Measurements from ENCODE around the gene RIMS3. TPM values are rescaled to one million over a fixed set of nuclear protein-coding genes. Genes with fewer than 3 reads are reported as not detected.
A peak's percentile ranks its signal among the peaks of the same experiment; 100 is the strongest.

Gene RIMS3
- total RNA-seq, 1 donor: 6.2 TPM

DNA sequence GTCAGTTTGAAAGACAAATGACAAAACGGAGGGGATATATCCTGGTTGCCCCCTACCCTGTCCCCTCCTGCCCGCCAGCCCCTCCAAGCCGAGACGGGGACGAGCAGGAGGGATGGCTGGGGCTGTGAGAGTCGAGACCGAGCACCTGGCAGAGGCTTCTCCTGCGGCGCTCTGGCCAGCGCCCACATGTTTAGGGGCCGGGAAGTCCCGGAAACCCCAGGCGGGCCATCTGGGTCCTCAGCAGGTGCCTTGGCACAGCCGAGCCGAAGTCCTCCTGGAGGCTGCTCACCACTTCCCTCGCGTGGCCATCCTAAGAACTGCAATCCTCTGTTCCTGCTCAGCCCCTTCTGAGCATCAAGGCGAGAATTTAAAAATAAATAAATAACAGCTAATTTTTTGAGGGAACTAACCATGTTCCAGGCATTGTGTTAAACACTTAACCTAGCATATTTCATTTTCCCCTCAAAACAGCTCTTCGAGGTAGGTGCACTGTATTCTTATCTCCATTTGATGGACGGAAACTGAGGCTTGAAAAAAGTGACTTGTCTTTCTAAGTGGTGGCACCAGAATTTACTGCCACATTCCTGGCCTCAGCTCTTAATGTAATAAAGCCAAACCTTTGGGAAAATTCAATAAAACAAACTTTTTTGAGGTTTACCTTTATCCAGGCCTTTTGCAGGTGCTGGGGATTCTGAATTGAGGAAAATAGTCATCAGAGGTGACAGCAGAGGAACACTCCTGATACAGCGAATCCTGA, 3.5 kb upstream of the RIMS3 start:
- Histone ChIP-seq H3K4me2 (ENCODE audit: insufficient read depth, low read length) (no peak overlapping the region), H2AFZ (ENCODE audit: low read length) (no peak overlapping the region), H4K20me1 (ENCODE audit: insufficient read depth, low read length) (no peaks in the 10 kb centered on the region), H3K36me3 (ENCODE audit: insufficient read depth, low read length) (no peaks in the 10 kb centered on the region), H3K4me1 (ENCODE audit: insufficient read depth, low read length) (no peaks in the 10 kb centered on the region), H3K27ac (ENCODE audit: low read depth, low read length) (no peak overlapping the region), H3K27me3 (ENCODE audit: insufficient read depth, low read length) (peaks cover 17% of the 10 kb centered on the region), H3K9me3 (ENCODE audit: low read depth, low read length) (no peaks in the 10 kb centered on the region), H3K4me3 (ENCODE audit: insufficient read depth, low read length) (no peak overlapping the region), H3K79me2 (ENCODE audit: insufficient read depth, low read length) (no peaks in the 10 kb centered on the region)
- TF ChIP-seq, protein P1, sequence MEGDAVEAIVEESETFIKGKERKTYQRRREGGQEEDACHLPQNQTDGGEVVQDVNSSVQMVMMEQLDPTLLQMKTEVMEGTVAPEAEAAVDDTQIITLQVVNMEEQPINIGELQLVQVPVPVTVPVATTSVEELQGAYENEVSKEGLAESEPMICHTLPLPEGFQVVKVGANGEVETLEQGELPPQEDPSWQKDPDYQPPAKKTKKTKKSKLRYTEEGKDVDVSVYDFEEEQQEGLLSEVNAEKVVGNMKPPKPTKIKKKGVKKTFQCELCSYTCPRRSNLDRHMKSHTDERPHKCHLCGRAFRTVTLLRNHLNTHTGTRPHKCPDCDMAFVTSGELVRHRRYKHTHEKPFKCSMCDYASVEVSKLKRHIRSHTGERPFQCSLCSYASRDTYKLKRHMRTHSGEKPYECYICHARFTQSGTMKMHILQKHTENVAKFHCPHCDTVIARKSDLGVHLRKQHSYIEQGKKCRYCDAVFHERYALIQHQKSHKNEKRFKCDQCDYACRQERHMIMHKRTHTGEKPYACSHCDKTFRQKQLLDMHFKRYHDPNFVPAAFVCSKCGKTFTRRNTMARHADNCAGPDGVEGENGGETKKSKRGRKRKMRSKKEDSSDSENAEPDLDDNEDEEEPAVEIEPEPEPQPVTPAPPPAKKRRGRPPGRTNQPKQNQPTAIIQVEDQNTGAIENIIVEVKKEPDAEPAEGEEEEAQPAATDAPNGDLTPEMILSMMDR (IDR thresholded peaks at IDR 0.05; ENCODE audit: extremely low read depth, low read depth, low read length): peak; percentile 87
- DNase-seq (ENCODE audit: insufficient read length, low spot score, missing footprints): peak; percentile 94

DNA sequence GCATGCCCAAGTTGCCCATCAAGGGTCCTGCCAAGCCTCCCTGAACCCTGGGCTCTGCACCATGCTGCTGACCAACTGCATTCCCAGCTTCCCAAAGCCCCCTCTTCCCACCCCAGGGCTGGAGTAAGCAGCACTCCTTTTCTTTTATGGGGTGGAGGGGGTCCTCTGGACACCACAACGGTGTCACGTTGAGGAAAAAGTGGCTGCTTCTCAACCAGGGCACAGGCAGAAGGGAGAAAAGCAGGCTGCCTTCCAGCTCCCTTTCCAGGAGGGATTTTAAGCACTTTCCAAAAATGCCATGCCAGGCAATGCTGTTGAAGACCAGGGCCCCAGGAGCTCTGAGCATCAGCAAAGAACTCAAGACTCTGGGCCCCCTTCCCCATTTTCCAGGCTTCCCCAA, 691 bp downstream of the RIMS3 start:
- Histone ChIP-seq H3K4me3 (ENCODE audit: insufficient read depth, low read length) (no peak overlapping the region), H3K9me3 (ENCODE audit: low read depth, low read length) (no peaks in the 10 kb centered on the region), H3K79me2 (ENCODE audit: insufficient read depth, low read length) (no peaks in the 10 kb centered on the region), H3K27me3 (ENCODE audit: insufficient read depth, low read length) (peaks cover 23% of the 10 kb centered on the region), H4K20me1 (ENCODE audit: insufficient read depth, low read length) (no peaks in the 10 kb centered on the region), H3K4me1 (ENCODE audit: insufficient read depth, low read length) (no peaks in the 10 kb centered on the region), H3K36me3 (ENCODE audit: insufficient read depth, low read length) (no peaks in the 10 kb centered on the region), H3K4me2 (ENCODE audit: insufficient read depth, low read length) (no peak overlapping the region), H3K27ac (ENCODE audit: low read depth, low read length) (no peak overlapping the region), H2AFZ (ENCODE audit: low read length) (no peak overlapping the region)
- TF ChIP-seq, protein P1 (IDR thresholded peaks at IDR 0.05; ENCODE audit: extremely low read depth, low read depth, low read length): no peak
- peak; percentile 77 for DNase-seq (ENCODE audit: insufficient read length, low spot score, missing footprints)

DNA sequence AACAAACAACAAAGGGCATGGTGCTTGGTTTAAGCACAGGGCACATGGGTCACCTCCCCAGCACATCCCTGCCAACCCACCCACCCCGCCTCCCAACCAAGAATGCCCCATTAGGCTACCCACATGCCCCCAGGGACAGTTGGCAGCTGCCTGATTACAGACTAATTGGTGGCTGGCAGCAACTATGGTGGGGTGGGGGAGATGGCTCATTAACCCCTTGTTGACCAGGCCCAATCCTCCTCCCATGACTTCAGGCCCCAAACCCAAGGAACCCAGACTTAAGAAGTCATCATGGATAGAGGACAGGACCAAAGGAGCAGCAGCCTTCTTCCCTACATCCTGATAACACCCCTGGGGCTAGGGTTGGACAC, 1.3 kb downstream of the RIMS3 start:
- peak; percentile 80 for DNase-seq (ENCODE audit: insufficient read length, low spot score, missing footprints)
- H3K4me1 ChIP-seq (ENCODE audit: insufficient read depth, low read length): no peaks in the 10 kb centered on the region
- no peak overlapping the region for H3K4me2 ChIP-seq (ENCODE audit: insufficient read depth, low read length)

More for the DNA sequence above, 1.3 kb downstream of the RIMS3 start:
- H3K27ac ChIP-seq (ENCODE audit: low read depth, low read length): no peak overlapping the region
- H3K79me2 ChIP-seq (ENCODE audit: insufficient read depth, low read length): no peaks in the 10 kb centered on the region
- H3K9me3 ChIP-seq (ENCODE audit: low read depth, low read length): no peaks in the 10 kb centered on the region
- peaks cover 29% of the 10 kb centered on the region for H3K27me3 ChIP-seq (ENCODE audit: insufficient read depth, low read length)
- no peaks in the 10 kb centered on the region for H4K20me1 ChIP-seq (ENCODE audit: insufficient read depth, low read length)
- H3K4me3 ChIP-seq (ENCODE audit: insufficient read depth, low read length): no peak overlapping the region
- TF ChIP-seq, protein P1 (IDR thresholded peaks at IDR 0.05; ENCODE audit: extremely low read depth, low read depth, low read length): no peak
- H3K36me3 ChIP-seq (ENCODE audit: insufficient read depth, low read length): no peaks in the 10 kb centered on the region
- H2AFZ ChIP-seq (ENCODE audit: low read length): no peak overlapping the region
